Measurements from ENCODE around the gene CACHD1.

DNA sequence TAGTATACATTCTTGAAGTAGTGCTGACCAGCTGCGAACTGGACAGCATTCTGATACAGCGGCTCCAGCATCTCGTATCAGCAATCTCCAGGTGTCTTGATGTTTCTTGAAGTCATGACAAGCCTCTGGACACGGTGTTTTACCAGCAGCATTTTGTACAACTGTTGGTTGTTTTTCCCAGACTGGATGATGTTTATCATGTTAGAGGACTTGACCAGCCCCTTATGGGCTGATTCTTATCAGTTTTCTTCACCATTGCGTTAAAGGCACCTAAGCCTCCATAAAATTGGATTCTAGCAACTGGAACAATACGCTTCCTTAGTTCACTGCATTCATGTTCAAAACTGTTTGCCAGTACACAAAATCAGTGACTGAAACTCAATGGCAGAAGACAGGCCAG lies 29.1 kb downstream of the CACHD1 start:
- TF ChIP-seq, protein P1, sequence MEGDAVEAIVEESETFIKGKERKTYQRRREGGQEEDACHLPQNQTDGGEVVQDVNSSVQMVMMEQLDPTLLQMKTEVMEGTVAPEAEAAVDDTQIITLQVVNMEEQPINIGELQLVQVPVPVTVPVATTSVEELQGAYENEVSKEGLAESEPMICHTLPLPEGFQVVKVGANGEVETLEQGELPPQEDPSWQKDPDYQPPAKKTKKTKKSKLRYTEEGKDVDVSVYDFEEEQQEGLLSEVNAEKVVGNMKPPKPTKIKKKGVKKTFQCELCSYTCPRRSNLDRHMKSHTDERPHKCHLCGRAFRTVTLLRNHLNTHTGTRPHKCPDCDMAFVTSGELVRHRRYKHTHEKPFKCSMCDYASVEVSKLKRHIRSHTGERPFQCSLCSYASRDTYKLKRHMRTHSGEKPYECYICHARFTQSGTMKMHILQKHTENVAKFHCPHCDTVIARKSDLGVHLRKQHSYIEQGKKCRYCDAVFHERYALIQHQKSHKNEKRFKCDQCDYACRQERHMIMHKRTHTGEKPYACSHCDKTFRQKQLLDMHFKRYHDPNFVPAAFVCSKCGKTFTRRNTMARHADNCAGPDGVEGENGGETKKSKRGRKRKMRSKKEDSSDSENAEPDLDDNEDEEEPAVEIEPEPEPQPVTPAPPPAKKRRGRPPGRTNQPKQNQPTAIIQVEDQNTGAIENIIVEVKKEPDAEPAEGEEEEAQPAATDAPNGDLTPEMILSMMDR (IDR thresholded peaks at IDR 0.05), result no peak
- no peak for TF ChIP-seq POLR2A (IDR thresholded peaks at IDR 0.05)
